Panc1 (cell line): Measurements from ENCODE around the gene RBBP5. TPM values are rescaled to one million over a fixed set of nuclear protein-coding genes. Genes with fewer than 3 reads are reported as not detected.

Source experiments
- ATAC-seq: fragments of 200-7000 bp; cut with Tn5 transposase; 2 replicates; pipeline ENCODE4 v1.9.1; 2020; ENCODE audit warnings: mild to moderate bottlenecking, moderate library complexity
- BruUV-seq: library from RNA; stranded (reverse); fragments of 400-500 nt; replicated peaks from 2 replicates; lab custom pipeline; 2021; lab: Mats Ljungman, UMichigan
- CTCF ChIA-PET: fragments of 300-600 bp; sonication (Branson Sonifier 250); formaldehyde crosslinking; loops from one replicate; lab custom pipeline; 2022; ENCODE audit warnings: antibody characterized with exemption; lab: Charles Lee
- POLR2A ChIA-PET: fragments of 300-600 bp; sonication (Branson Sonifier 250); formaldehyde crosslinking; loops from one replicate; lab custom pipeline; 2022; ENCODE audit warnings: antibody characterized with exemption; lab: Charles Lee
- DNase-seq: peaks from one replicate; pipeline ENCODE4 v3.0.0-alpha.2; 2010; ENCODE audit warnings: low read depth, low spot score
- H3K27ac ChIP-seq: 2 replicates; pipeline ENCODE4 v1.5.1; 2011; ENCODE audit warnings: mild to moderate bottlenecking, low read length, inconsistent platforms
- H3K27me3 ChIP-seq: fragments of 200-500 bp; sonication (Bioruptor generic); 2 replicates; pipeline ENCODE4 v1.6.0; 2014; ENCODE audit warnings: low read length, inconsistent platforms; ENCODE audit not compliant: control insufficient read depth, insufficient read depth
- H3K36me3 ChIP-seq: fragments of 200-500 bp; sonication (Bioruptor generic); 2 replicates; pipeline ENCODE4 v1.5.1; 2014; ENCODE audit warnings: inconsistent platforms, mild to moderate bottlenecking, low read length, moderate library complexity; ENCODE audit not compliant: control insufficient read depth, insufficient read depth
- H3K4me1 ChIP-seq: 2 replicates; pipeline ENCODE4 v1.5.1; 2011; ENCODE audit warnings: inconsistent platforms, mild to moderate bottlenecking, low read length, moderate library complexity; ENCODE audit not compliant: control insufficient read depth, insufficient read depth
- H3K4me3 ChIP-seq, 2 experiments: 2 replicates each; pipeline ENCODE4 v1.5.1; 2011 to 2012; ENCODE audit warnings: low read depth in 2 of 2, low read length in 2 of 2, mild to moderate bottlenecking in 2 of 2, inconsistent platforms in 1 of 2, moderate library complexity in 1 of 2
- H3K9me3 ChIP-seq: fragments of 200-500 bp; sonication (Bioruptor generic); 2 replicates; pipeline ENCODE4 v1.5.1; 2014; ENCODE audit warnings: low read depth, mild to moderate bottlenecking, inconsistent platforms, low read length, moderate library complexity; ENCODE audit not compliant: control insufficient read depth, insufficient read depth
- CTCF ChIP-seq: fragments of 450-650 bp; IDR thresholded peaks from 2 replicates; pipeline ENCODE4 v1.5.1; 2017; ENCODE audit warnings: mild to moderate bottlenecking
- POLR2AphosphoS5 ChIP-seq: IDR thresholded peaks from 2 replicates; pipeline ENCODE4 v1.6.1; 2012; ENCODE audit warnings: mild to moderate bottlenecking, low read depth, low read length, moderate library complexity
- REST ChIP-seq, 2 experiments: IDR thresholded peaks; 2 replicates each; pipeline ENCODE4 v1.6.1; 2011 to 2012; ENCODE audit warnings: low read depth in 2 of 2, control low read depth in 1 of 2, low read length in 1 of 2, mild to moderate bottlenecking in 1 of 2, moderate library complexity in 1 of 2; ENCODE audit not compliant: insufficient read depth in 1 of 2
- SIN3A ChIP-seq: IDR thresholded peaks from 2 replicates; pipeline ENCODE4 v1.6.1; 2012; ENCODE audit warnings: low read depth, mild to moderate bottlenecking, low read length, moderate library complexity, borderline replicate concordance; ENCODE audit not compliant: insufficient read depth
- TCF7L2 ChIP-seq: IDR thresholded peaks from 2 replicates; pipeline ENCODE4 v1.6.1; 2011; ENCODE audit warnings: mild to moderate bottlenecking, low read depth, low read length, inconsistent platforms
- in situ Hi-C: cut with HindIII; loops from 2 replicates; pipeline ENCODE4 v1.10.0; 2016; ENCODE audit warnings: low sequenced_read_pairs, low pct_unique_long_range_greater_than_20kb
- intact Hi-C: fragments of 100-400 bp; cut with micrococcal nuclease; formaldehyde crosslinking; loops from one replicate; pipeline ENCODE4 v1.10.0; 2022; ENCODE audit not compliant: unreplicated experiment
- total RNA-seq: library from RNA; stranded (reverse); gene quantifications from one replicate; pipeline ENCODE4 v1.2.1, GENCODE V29; 2021; ENCODE audit not compliant: unreplicated experiment

RBBP5 gene
- total RNA-seq, 1 experiment from 2014 or later, result 22.2 TPM

GRCh38 chr1:205065666-205066065 lies 56.1 kb downstream of the RBBP5 start:
- no TSS peak for BruUV-seq
- no peaks in the 10 kb centered on the region for H3K27me3 ChIP-seq
- no peak for TF ChIP-seq REST (IDR thresholded peaks at IDR 0.05; ENCODE audit: insufficient read depth in 1 of 2, low read depth in 2 of 2, low read length in 1 of 2)
- TF ChIP-seq TCF7L2, result no peak
- in situ Hi-C loops, result no loop called here
- no peak for DNase-seq
- H3K27ac ChIP-seq, result no peak overlapping the region
- ChIA-PET POLR2A (no interaction called here), CTCF (interaction anchor here (0.6 to 1.2 kb wide), 3 partner anchors 10 to 205 kb away, joined by 3 to 9 read pairs (median 8); no protein-coding TSS in a partner anchor)
- ATAC-seq, result no peak
- no peaks in the 10 kb centered on the region; the same call in 1 of the 2 replicates for H3K4me1 ChIP-seq
- intact Hi-C loops, result loop anchor here (5.0 to 10.0 kb wide), 2 partner anchors 192 to 261 kb away; no protein-coding TSS in a partner anchor
- no peaks in the 10 kb centered on the region for H3K36me3 ChIP-seq
- H3K4me3 ChIP-seq, result no peak overlapping the region
- H3K9me3 ChIP-seq, result no peaks in the 10 kb centered on the region

GRCh38 chr1:205064741-205065316 lies 56.9 kb downstream of the RBBP5 start:
- in situ Hi-C loops (no loop called here), intact Hi-C loops (loop anchor here (5.0 to 10.0 kb wide), 2 partner anchors 192 to 260 kb away; no protein-coding TSS in a partner anchor)
- DNase-seq (no peak), ATAC-seq (no peak)
- Histone ChIP-seq H3K36me3 (no peaks in the 10 kb centered on the region), H3K9me3 (no peaks in the 10 kb centered on the region), H3K4me1 (no peaks in the 10 kb centered on the region; the same call in 1 of the 2 replicates), H3K27ac (no peak overlapping the region), H3K4me3 (no peak overlapping the region), H3K27me3 (no peaks in the 10 kb centered on the region)
- TF ChIP-seq POLR2AphosphoS5 (no peak), TCF7L2 (no peak), CTCF (no peak), REST (IDR thresholded peaks at IDR 0.05; ENCODE audit: insufficient read depth in 1 of 2, low read depth in 2 of 2, low read length in 1 of 2) (no peak), SIN3A (no peak)
- ChIA-PET POLR2A (no interaction called here), CTCF (no interaction called here)
- no TSS peak for BruUV-seq
